PFSK-1 (cell line): Measurements from ENCODE around the gene TSPAN18.

Source experiments
- FOXP2 ChIP-seq: optimal IDR thresholded peaks from 2 replicates; pipeline ENCODE3; 2011; ENCODE audit warnings: borderline replicate concordance, control low read depth, inconsistent platforms; ENCODE audit not compliant: insufficient read depth; ENCODE audit errors: extremely low read length, extremely low read depth
- POLR2AphosphoS5 ChIP-seq: IDR thresholded peaks from 2 replicates; pipeline ENCODE4 v1.6.1; 2012; ENCODE audit warnings: low read depth, mild to moderate bottlenecking, control low read depth, low read length, moderate library complexity
- SIN3A ChIP-seq: IDR thresholded peaks from 2 replicates; pipeline ENCODE4 v1.6.1; 2012; ENCODE audit warnings: mild to moderate bottlenecking, low read length, moderate library complexity, borderline replicate concordance; ENCODE audit not compliant: insufficient read depth
- TAF1 ChIP-seq: IDR thresholded peaks from 2 replicates; pipeline ENCODE4 v1.6.1; 2012; ENCODE audit warnings: low read length, control low read depth, borderline replicate concordance; ENCODE audit not compliant: insufficient read depth
- TF ChIP-seq, protein P1 (sequence below), 2 experiments: IDR thresholded peaks; 2 replicates each; pipeline versions ENCODE4 v1.6.1 to v1.8.0; 2011 to 2012; ENCODE audit warnings: low read depth in 2 of 2, low read length in 2 of 2, control low read depth in 1 of 2, inconsistent platforms in 1 of 2, mild to moderate bottlenecking in 1 of 2, moderate library complexity in 1 of 2; ENCODE audit not compliant: insufficient read depth in 1 of 2

The TSPAN18 gene

DNA sequence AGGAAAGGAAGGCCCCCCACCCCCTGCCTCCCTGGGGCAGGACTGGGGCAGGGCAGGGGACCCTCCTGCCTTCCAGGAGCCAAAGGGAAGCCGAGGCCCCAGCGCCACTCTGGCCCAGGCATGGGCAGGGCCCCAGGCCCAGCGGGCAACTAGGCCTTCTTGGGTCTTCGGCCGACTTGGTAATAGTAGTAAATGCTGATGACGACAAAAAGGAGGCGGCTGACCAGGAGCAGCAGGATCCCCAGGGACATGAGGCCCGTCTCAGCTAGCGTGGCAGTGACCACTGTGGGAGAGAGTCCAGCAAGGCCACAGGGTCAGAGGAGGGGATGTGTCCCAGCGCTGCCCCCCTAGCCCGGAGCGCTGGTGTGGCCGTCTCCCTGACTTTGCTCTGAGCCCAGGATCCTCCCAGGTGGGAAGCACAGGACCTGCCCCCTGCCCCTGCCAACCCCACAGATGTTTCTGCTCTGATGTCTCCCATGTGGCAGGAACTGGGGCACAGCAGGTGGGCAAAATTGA is 208.0 kb downstream of the TSPAN18 start:
- no peak for TF ChIP-seq SIN3A
- no peak for TF ChIP-seq TAF1

DNA sequence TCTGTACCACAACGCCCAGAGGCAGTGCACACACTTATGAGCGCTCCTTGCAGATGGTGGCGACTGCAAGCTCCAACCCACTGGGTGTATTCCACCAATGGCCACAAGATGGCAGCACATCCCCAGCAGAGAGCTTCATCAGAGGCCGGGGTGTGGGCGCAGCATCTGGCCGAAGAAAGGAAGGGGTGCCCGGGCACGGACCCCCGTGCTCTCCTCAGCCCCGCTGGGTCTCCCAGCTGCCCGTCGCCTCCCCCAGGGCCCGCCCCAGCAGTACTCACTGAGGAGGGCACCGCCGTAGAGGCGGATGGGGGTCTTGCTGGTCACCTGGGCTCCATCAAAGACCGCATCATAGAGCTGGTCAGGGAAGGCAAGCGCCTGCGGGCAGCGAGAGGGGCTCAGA is 209.8 kb downstream of the TSPAN18 start:
- TF ChIP-seq SIN3A: no peak
- no peak for TF ChIP-seq TAF1
- TF ChIP-seq POLR2AphosphoS5: no peak
- TF ChIP-seq, protein P1, sequence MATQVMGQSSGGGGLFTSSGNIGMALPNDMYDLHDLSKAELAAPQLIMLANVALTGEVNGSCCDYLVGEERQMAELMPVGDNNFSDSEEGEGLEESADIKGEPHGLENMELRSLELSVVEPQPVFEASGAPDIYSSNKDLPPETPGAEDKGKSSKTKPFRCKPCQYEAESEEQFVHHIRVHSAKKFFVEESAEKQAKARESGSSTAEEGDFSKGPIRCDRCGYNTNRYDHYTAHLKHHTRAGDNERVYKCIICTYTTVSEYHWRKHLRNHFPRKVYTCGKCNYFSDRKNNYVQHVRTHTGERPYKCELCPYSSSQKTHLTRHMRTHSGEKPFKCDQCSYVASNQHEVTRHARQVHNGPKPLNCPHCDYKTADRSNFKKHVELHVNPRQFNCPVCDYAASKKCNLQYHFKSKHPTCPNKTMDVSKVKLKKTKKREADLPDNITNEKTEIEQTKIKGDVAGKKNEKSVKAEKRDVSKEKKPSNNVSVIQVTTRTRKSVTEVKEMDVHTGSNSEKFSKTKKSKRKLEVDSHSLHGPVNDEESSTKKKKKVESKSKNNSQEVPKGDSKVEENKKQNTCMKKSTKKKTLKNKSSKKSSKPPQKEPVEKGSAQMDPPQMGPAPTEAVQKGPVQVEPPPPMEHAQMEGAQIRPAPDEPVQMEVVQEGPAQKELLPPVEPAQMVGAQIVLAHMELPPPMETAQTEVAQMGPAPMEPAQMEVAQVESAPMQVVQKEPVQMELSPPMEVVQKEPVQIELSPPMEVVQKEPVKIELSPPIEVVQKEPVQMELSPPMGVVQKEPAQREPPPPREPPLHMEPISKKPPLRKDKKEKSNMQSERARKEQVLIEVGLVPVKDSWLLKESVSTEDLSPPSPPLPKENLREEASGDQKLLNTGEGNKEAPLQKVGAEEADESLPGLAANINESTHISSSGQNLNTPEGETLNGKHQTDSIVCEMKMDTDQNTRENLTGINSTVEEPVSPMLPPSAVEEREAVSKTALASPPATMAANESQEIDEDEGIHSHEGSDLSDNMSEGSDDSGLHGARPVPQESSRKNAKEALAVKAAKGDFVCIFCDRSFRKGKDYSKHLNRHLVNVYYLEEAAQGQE (IDR thresholded peaks at IDR 0.05; ENCODE audit: insufficient read depth in 1 of 2, low read depth in 2 of 2, low read length in 2 of 2): peak; percentile 9 to 15; a peak in 1 of 4 replicates
- no peak for TF ChIP-seq FOXP2

DNA sequence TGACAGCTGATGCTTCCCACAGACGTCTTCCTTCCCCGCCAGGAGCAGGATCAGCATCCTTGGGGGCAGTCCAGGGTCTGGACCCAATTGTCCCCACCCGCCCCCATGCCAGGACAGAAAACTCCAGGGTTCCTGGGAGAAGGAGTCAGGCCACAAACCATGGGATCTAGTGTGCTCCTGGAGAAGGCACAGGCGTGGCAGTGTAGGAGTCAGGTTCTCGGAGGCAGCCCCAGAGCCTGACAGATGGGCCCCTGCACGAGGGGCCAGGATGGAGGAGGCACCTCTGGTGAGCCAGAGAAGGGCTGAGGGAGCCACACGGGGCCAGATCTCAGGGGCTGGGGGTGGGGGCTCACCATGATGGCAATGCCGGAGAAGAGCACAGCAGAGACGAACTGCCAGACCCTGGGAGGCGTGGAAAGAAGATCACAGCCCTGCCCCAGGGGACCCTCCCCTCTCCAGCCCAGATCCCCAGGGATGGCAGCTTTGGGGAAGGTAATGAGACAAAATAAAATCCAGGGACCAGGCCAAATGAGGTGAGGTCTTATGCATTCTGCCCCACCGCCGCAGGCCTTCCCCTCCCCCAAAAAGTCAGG is 210.3 kb downstream of the TSPAN18 start:
- TF ChIP-seq, protein P1 (IDR thresholded peaks at IDR 0.05; ENCODE audit: insufficient read depth in 1 of 2, low read depth in 2 of 2, low read length in 2 of 2): no peak
- TF ChIP-seq SIN3A (no peak), FOXP2 (no peak), POLR2AphosphoS5 (no peak), TAF1 (no peak)

DNA sequence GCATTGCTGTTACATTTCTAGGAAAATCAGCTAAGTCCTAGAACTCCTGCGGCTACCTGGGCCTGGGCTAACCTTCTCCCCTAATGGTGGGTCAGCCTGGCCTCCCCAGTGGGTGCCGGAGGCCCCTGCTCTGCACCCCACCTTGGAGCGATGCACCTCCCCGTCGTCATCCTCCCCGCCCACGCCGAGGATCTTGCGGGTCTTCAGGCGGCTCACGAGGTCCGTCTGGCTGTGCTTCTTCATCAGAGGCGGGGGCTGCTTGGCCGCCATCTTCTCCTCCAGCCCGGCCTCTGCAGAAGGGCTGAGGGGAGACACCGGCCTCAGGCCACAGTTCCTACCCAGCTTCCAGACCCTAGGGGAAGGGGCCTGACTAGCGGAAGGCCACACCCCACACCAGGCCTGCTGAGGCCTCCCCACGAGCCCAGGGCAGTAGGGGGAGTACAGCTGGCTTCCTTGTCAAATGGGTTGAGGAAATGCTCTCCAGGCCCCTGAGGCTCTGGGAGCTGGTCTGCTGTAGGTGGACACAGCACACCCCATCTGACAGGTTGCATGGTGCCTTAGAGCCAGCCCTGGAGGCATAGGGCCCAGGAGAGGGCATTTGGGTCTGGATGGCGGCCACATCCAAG is 211.4 kb downstream of the TSPAN18 start:
- TF ChIP-seq TAF1 (no peak), FOXP2 (no peak), SIN3A (no peak), POLR2AphosphoS5 (no peak)

DNA sequence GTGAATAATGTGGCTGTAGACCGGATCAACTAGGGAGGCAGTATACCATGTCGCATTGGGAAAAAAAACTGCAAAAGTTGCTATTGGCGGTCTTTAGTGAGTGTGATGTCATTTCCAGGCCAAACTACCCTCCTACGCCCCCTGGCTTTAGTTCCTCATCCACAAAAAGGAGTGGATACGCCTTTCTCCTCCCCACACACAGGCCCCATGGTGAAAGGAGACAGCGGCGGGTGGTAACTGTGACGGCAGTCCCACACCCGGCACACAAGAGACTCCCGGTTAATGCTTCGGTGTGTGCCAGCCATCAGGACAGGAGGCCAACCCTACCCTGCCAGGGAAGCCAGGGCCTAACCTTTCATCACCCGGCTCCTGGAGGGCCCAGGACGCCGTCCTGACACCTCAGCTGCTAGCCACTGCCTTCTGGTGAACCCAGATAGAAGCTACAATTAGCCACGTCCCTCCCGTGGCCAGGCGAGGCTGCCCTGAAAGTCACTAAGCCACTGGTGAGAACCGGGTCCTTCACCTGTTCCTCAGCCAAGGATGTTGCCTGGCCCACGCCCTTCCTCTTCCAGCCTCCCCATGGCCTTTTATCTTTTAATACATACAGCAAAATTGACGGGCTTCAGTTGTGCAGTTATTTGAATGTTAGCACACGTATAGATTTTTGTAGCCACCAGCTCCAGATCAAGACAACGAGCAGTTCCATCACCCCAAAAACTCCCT is 213.1 kb downstream of the TSPAN18 start:
- TF ChIP-seq, protein P1 (IDR thresholded peaks at IDR 0.05; ENCODE audit: insufficient read depth in 1 of 2, low read depth in 2 of 2, low read length in 2 of 2): no peak
- TF ChIP-seq FOXP2 (no peak), SIN3A (no peak), POLR2AphosphoS5 (no peak), TAF1 (no peak)

DNA sequence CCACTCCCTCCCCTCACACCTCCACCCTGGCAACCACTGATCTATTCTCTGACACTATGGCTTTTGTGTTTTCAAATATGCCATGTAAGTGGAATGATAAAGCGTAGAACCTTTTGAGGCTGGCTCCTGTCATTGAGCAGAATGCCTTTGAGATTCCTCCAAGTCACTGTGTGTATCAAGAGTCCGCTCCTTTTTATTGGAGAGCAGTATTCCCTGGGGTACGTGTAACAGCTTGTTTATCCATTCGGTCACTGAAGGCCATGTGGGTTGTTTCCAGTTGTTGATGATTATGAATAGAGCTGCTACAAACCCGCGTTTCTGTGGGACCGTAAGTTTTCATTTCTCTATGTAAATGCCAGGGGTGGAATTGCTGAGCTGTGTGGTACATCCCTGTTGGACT is 213.6 kb downstream of the TSPAN18 start:
- TF ChIP-seq, protein P1 (IDR thresholded peaks at IDR 0.05; ENCODE audit: insufficient read depth in 1 of 2, low read depth in 2 of 2, low read length in 2 of 2): no peak
- no peak for TF ChIP-seq FOXP2
